Measurements from ENCODE around the gene RNASE12. TPM values are rescaled to one million over a fixed set of nuclear protein-coding genes. Genes with fewer than 3 reads are reported as not detected.

Gene RNASE12
- total RNA-seq, 1 experiment from 2014 or later, result not detected

DNA sequence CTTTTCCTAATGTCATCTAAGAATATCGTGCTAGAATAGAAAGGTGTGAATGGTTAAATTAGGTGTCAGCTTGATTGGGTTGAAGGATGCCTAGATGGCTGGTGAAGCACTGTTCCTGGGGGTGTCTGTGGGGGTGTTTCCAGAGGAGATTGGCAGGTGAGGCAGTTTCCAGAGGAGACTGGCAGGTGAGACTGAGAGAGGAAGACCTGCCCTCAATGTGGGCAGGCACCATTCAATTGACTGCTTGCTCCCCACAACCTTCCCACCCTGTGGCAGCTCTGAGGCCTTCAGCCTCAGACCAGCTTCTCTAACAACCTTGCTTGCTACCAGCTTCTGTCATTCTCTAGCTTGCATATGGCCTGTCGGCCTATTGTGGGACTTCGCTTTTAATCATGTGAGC, 39.6 kb downstream of the RNASE12 start:
- H3K4me3 ChIP-seq (ENCODE audit: insufficient read depth, low read depth, low read length), result no peak overlapping the region
- no peaks in the 10 kb centered on the region for H3K27me3 ChIP-seq (ENCODE audit: control insufficient read depth, insufficient read depth, low read length)
- no peak for DNase-seq
- H3K36me3 ChIP-seq (replicated peaks; ENCODE audit: control insufficient read depth, insufficient read depth, low read length), result no peaks in the 10 kb centered on the region

DNA sequence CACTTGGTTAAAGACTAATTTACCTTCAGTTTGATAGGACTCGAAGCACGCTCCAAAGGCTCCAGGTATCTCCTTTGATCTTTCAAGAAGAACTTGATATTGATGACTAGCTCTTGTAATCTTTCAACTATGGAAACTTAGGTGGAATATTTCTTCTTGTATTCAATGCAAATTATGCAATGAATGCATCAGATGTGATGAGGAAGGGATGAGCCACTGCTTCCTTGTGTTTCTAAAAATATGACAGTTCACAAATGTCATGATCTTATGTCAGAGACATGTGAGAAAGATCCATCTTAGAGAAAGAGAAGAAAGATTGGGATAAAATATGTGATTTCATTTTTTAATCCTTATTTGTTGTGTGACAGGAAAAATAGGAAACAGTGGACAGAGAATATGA, 40.2 kb downstream of the RNASE12 start:
- no peak overlapping the region for H3K4me3 ChIP-seq (ENCODE audit: insufficient read depth, low read depth, low read length)
- H3K36me3 ChIP-seq (replicated peaks; ENCODE audit: control insufficient read depth, insufficient read depth, low read length), result no peaks in the 10 kb centered on the region
- H3K27me3 ChIP-seq (ENCODE audit: control insufficient read depth, insufficient read depth, low read length), result no peaks in the 10 kb centered on the region
- no peak for DNase-seq

DNA sequence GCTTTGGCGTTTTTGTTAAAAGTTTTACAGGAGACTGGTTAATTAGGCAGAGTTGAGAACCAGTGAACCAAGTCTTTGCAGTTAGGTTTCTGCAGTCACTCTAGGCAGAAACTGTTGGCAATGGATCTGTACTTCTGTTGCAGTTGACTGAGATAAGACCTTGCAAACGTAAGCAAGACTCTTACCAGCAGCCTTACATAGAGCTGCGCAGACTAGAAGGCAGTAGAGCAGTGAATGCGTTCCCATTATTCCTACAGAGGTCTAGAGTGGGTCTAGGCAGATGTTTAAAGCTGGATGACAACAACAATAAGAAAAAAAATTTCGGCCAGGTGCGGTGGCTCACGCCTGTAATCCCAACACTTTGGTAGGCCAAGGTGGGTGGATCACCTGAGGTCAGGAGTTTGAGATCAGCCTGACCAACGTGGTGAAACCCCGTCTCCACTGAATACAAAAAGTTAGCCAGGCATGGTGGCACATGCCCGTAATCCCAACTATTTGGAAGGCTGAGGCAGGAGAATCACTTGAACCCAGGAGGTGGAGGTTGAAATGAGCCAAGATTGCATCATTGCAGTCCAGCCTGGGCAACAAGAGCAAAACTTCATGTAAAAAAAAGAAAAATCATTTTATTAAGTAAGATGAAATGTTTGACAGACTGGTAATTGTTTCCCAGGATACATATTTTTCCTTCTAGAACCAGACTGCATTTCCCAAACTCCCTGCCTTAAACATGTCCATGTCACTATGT, 42.6 kb downstream of the RNASE12 start:
- no peak for DNase-seq
- no peaks in the 10 kb centered on the region for H3K27me3 ChIP-seq (ENCODE audit: control insufficient read depth, insufficient read depth, low read length)
- no peaks in the 10 kb centered on the region for H3K36me3 ChIP-seq (replicated peaks; ENCODE audit: control insufficient read depth, insufficient read depth, low read length)
- no peak overlapping the region for H3K4me3 ChIP-seq (ENCODE audit: insufficient read depth, low read depth, low read length)

DNA sequence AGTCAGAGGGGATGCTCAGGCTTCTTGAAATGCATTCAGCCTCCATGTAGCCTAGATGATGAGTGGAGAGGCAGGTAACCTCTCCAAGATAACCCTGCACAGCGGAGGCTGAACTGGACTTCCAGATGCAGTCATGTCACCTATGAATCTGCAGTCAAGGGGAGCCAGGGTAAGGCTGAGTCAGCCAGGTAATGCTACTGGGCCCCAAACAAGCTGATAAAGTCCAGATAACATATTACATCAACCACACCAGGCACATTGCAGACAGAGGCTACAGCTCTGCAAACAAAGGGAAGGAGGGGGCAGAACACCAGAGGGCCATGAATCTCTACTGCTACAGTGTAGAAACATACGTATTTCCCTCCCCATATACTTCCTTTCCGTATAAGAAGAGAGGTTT, 44.3 kb downstream of the RNASE12 start:
- DNase-seq, result no peak
- no peak overlapping the region for H3K4me3 ChIP-seq (ENCODE audit: insufficient read depth, low read depth, low read length)
- H3K27me3 ChIP-seq (ENCODE audit: control insufficient read depth, insufficient read depth, low read length), result no peaks in the 10 kb centered on the region
- no peaks in the 10 kb centered on the region for H3K36me3 ChIP-seq (replicated peaks; ENCODE audit: control insufficient read depth, insufficient read depth, low read length)

Other genes starting within 250 kb of the RNASE12 start
- 26.5 and 31.6 TPM in 2 replicates for gene PARP2, start 247.7 kb downstream of the RNASE12 start, total RNA-seq (2014; rRNA removed; shearing (Covaris generic))
- gene TEP1, start 177.9 kb downstream of the RNASE12 start, total RNA-seq (2014; rRNA removed; shearing (Covaris generic)), result 10.5 and 12.6 TPM in 2 replicates
- 0.28 TPM in 1 of 2 replicates, not detected in the other for gene KLHL33, start 155.2 kb downstream of the RNASE12 start, total RNA-seq (2014; rRNA removed; shearing (Covaris generic))
- 58.4 and 62.6 TPM in 2 replicates for gene OSGEP, start 136.6 kb downstream of the RNASE12 start, total RNA-seq (2014; rRNA removed; shearing (Covaris generic))
- 87.1 and 106 TPM in 2 replicates for gene APEX1, start 136.2 kb downstream of the RNASE12 start, total RNA-seq (2014; rRNA removed; shearing (Covaris generic))
- 33.6 and 36.1 TPM in 2 replicates for gene PIP4P1, start 129.9 kb downstream of the RNASE12 start, total RNA-seq (2014; rRNA removed; shearing (Covaris generic))
- 244 and 255 TPM in 2 replicates for gene PNP, start 122.0 kb downstream of the RNASE12 start, total RNA-seq (2014; rRNA removed; shearing (Covaris generic))
- not detected in 2 replicates for gene RNASE10, start 85.8 kb downstream of the RNASE12 start, total RNA-seq (2014; rRNA removed; shearing (Covaris generic))
- gene RNASE9, start 30.3 kb downstream of the RNASE12 start, total RNA-seq (2014; rRNA removed; shearing (Covaris generic)), result not detected in 2 replicates
- not detected in 2 replicates for gene RNASE11, start 3.4 kb downstream of the RNASE12 start, total RNA-seq (2014; rRNA removed; shearing (Covaris generic))
- not detected in 2 replicates for gene OR6S1, start 50.3 kb upstream of the RNASE12 start, total RNA-seq (2014; rRNA removed; shearing (Covaris generic))
- 15.8 and 20.5 TPM in 2 replicates for gene RNASE4, start 93.2 kb upstream of the RNASE12 start, total RNA-seq (2014; rRNA removed; shearing (Covaris generic))
- gene ANG, start 97.4 kb upstream of the RNASE12 start, total RNA-seq (2014; rRNA removed; shearing (Covaris generic)), result 19.4 and 23.5 TPM in 2 replicates
- gene EDDM3A, start 154.5 kb upstream of the RNASE12 start, total RNA-seq (2014; rRNA removed; shearing (Covaris generic)), result not detected in 2 replicates
- gene EDDM3B, start 177.0 kb upstream of the RNASE12 start, total RNA-seq (2014; rRNA removed; shearing (Covaris generic)), result not detected in 2 replicates
- 0.66 and 0.92 TPM in 2 replicates for gene RNASE6, start 189.9 kb upstream of the RNASE12 start, total RNA-seq (2014; rRNA removed; shearing (Covaris generic))
- 72.7 and 124 TPM in 2 replicates for gene RNASE1, start 211.5 kb upstream of the RNASE12 start, total RNA-seq (2014; rRNA removed; shearing (Covaris generic))